GM21447 (cell line): Measurements from ENCODE around the gene PRRX2.

ENCODE experiments used
- ATAC-seq: cut with Tn5 transposase; IDR thresholded peaks from one replicate; pipeline ENCODE4 v1.9.1; 2021; ENCODE audit not compliant: unreplicated experiment

Gene PRRX2

DNA sequence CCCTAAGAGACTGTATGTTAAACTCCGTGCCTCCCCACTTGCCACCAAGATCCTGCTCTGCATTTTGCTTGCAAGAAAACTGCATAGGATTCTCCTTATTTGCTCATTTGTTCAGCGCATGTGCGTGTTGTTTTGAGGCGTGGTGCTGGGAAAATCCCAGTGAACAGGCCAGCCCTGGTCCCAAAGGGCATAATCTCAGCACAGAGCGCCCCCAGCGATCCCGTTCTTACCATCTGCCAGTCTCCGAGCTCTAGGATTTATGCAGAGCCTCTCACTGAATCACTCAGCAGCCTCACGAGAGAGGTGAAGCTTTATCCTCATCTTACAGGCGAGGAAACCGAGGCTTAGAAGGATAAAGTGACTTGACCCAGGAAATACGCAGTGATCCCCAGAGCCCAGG is 11.5 kb downstream of the PRRX2 start:
- no peak for ATAC-seq

DNA sequence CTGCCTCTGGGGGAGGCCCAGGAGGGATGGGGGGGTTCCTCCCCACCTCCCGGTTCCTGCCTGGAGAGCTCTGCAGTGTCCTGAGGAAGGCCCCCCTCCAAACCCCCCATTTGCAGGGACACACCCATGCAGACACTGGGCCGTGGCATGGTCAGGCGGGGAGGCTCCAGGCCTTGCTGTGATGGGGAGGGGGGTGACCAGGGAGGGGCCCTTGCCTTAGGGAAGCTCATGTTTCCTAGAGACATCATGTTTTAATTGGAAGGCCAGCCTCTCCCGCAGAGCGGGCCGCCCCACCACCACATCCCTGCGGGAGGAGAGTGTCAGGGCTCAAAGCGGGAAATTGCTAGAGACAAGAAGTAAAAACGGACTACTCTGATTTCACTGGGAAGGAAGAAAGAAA is 12.0 kb downstream of the PRRX2 start:
- ATAC-seq, result no peak

DNA sequence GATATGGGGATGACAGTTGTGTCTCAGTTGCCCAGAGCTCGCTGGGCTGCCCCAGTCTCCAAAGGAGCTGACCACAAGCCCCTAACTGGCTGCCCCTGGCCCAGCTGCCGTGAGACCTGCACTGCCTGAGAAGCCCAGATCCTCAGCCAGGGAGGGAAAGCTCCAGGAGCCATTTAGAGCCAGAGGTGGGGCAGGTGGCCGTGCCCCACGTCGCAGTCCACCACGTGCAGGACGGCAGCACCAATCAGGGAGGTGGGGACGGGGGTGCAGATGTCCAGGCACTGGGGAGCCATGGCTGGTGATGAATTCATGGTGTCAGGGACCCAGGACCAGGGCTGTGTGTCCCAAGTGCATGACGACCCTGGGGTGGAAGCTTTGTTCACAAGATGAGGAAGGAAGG is 13.4 kb downstream of the PRRX2 start:
- no peak for ATAC-seq

DNA sequence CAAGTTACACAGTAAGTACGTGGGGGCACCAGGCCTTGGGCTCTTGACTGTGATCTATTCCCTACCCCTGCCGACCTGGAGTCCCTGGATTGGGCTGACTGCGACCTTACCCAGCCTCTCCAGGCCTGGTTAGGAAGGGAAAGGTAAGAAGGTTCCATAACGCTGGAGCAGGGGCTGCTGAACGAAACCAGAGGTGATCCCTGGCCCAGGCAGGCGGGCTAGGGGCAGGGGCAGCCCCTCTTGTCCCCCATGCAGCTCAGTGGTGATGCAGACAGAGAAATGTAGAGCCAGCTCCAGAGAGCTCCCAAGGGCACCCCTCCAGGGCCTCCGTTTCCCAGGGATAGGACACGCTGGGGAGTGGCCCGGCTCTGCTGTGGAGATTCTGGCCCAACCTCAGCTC is 14.1 kb downstream of the PRRX2 start:
- ATAC-seq, result no peak

DNA sequence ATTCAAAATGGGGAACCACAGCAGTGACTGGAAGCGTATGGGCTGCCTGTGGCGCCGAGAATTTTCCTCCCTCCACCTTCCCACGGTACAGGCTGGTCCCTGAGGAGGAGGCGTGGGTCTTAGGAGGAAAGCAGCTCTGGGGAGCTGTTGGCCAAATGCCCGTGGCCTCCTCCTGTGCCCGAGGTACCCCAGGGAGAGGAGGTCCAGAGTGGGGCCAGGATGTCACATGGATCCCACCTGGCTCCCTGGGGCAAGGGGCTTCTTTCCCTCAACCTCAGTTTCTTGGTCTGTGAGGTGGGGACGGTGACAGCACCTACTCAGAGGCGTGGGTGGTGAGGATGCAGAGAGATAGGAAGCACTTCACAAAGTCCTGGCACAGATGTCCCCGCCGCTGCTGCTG is 16.5 kb downstream of the PRRX2 start:
- ATAC-seq, result no peak

DNA sequence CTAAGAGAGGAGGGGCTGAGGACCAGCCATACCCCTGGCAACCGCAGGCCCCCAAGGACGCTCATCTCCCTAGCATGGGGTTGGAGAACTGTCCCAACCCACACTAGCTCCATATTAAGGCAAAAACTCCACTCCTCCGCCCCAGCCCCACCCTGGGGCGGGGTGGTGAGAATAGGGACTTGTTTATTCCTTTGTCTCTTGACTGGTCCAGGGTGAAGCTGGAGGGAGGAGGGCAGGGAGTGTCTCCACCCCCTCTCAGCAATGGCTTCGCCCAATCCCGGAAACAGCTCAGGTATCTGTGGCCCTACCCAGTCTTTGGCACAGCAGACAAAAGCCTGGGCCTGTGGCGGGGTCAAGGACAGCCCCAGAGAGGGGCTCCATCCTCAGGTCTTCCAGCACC is 16.9 kb downstream of the PRRX2 start:
- no peak for ATAC-seq

DNA sequence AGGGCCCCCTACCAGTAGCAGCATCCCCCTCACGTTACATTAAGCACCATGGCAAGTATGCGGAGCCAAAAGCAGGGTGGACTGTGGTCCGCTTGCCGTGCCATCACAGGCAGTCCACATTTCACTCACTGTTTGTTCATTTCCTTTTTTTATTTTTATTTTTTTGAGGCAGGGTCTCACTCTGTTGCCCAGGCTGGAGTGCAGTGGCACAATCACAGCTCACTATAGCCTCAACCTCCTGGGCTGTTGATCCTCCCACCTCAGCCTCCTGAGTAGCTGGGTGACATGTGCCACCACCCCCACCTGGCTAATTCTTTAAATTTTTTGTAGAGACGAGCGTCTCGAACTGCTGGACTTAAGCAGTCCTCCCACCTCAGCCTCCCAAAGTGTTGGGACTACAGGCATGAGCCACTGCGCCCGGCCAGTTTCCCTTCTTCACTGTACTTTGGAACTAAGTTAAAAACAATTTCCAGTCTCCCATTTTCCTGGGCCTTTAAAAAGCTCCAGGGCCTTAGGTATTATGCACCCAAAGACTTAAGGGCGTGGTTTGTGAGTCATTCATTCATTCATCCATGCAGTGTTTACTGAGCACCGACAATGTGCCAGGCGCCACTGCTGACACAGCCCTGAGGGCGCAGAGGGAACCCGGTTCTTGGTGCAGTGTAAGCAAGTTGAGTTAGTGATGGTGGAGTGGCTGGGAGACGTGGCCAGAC is 19.9 kb downstream of the PRRX2 start:
- ATAC-seq, result no peak

DNA sequence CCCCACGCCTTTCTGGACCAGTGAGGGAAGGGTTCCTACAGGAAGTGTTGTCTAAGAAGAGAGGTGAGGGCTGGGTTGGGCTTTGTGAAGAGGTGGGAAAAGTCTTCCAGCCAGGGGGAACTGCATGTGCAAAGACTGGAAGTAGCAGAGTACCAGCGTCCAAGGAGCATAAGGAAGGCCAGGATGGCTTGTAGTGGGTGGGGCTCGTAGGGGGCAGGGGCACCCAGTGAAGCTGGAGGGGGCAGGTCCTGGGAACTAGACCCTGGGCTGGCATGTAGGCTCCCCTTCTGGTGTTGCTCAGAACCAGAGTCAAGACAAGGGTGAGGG is 20.4 kb downstream of the PRRX2 start:
- no peak for ATAC-seq

DNA sequence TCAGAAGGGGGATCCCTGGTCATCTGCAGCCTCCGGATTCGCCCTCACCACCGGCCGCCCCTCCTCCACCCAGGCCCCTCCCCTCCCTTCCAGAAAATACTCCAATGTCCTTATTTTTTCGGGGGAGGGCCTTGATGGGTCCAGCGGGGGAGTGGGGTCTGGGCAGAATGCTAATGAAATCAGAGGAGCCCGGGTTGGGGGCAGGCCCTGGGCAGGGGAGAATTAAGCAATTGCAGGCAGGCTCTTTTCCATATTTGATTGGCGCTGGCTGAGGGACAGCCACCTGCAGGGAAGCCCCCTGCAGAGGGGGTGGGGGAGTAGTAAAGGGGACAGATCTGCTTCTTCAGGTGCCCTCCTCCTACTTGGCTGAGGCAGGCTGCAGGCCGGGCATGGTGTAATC is 21.3 kb downstream of the PRRX2 start:
- no peak for ATAC-seq

DNA sequence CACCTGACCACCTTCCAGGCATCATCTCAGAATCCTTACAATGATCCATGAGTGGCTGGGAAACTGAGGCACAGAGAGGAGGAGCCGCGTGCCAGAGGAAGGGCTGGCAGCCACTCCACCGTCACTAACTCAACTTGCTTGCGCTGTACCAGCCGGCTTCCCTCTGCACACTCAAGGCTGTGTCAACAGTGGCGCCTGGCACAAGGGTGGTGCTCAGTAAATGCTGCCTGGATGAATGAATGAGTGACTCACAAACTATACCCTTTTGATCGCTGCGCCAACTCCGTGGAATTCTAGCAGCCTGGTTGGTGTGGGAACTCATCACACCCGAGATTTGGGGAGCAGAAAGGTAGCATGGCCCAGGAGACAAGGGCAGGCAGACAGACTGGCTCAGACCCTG is 21.9 kb downstream of the PRRX2 start:
- no peak for ATAC-seq

DNA sequence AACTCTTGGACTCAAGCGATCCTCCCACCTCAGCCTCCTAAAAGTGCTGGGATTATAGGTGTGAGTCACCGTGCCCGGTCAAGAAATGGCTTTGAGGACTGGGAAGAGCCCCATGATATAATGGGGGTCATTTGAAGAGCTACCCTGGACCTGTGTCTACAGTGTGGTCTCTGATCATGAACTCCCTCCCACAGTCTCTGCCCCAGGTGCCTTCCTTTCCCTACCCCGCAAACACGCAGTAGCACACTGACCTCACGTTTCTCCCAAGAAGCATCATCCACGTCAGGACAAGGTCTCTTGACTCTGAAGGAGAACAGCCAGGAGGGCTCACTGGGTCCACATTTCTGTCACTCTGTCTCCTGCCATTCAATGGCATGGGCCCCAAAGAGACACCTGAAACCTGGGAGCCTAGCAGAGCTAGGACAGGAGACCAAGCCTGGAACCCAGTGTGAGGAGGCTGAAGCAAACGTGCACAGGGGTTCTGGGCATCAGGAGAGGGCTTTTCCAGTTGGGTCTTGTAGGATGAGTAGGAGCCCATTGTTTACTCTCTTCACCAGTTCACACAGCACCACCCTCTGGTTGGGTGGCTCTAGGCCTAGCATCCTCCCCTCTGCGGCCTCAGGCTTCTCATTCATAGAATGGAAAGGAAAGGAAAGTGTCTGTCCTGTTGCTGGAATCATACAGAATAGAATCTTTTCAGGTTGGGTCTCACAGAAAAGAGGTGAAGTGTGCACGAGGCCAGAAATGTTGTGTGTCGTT is 23.0 kb downstream of the PRRX2 start:
- no peak for ATAC-seq

DNA sequence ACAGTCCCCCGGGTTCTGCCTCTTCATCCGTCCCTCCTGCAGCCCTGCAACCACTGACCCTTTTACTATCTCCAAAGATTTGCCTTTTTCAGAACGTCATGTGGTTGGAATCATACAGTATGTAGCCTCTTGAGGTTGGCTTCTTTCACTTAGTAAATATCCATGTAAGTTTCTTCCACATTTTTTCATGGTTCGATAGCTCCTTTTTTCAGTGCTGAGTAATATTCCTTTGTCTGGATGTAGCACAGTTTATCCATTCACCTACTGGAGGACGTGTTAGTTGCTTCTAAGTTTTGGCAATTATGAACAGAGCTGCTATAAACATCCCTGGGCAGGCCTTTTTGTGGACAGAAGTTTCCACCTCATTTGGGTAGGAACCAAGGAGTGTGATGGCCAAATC is 27.1 kb downstream of the PRRX2 start:
- ATAC-seq, result no peak

DNA sequence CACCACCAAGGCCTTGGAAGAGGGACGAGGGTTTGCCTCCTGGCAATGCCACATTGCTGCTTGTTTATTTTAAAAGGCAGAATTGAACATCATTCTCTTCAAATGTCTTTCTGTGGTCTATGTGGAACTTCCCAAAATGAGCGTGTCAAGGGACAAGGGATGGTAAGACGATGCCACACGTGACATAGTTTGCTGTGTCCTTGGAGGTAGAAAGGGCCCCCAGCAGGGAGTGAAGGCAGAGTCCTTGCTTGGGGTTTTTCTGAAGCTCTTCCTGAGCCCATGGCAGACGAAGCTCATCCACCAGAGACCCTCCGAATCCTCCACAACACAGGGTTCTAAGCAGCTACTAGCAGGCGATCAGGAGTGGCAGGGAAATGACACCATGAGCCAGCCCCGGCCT is 28.3 kb downstream of the PRRX2 start:
- no peak for ATAC-seq

DNA sequence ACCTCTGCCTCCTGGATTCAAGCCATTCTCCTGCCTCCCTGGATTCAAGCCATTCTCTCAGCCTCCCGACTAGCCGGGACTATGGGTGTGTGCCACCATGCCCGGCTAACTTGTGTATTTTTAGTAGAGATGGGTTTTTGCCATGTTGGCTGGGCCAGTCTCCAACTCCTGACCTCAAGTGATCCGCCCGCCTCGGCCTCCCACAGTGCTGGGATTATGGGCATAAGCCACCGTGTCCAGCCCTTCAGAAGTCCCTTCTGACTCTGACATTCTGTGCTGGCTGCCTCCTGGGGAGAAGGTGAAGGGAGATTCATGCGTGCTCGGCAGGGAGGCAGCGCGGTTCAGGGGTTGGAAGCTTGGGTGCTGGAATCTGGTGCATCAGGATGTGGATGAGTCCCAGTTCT is 28.8 kb downstream of the PRRX2 start:
- ATAC-seq, result no peak

DNA sequence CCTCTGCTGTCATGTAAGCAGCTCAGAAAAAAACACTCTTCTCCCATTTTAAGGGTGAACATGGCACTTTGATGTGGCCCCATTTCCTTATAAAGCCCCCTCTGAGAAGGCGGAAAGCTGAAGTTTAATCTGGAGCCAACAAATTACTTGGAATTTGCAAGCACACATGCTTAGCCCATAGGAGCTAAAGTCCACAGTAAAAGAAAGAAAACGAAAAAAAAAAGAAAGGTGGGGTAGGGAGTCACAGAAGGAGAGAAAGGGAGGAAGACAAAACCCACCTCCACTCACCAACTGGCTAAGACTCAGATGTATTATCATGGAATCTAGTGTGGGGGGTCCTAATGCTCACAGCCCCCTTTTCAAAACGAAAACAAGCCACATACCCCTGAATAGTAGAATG is 30.4 kb downstream of the PRRX2 start:
- no peak for ATAC-seq

DNA sequence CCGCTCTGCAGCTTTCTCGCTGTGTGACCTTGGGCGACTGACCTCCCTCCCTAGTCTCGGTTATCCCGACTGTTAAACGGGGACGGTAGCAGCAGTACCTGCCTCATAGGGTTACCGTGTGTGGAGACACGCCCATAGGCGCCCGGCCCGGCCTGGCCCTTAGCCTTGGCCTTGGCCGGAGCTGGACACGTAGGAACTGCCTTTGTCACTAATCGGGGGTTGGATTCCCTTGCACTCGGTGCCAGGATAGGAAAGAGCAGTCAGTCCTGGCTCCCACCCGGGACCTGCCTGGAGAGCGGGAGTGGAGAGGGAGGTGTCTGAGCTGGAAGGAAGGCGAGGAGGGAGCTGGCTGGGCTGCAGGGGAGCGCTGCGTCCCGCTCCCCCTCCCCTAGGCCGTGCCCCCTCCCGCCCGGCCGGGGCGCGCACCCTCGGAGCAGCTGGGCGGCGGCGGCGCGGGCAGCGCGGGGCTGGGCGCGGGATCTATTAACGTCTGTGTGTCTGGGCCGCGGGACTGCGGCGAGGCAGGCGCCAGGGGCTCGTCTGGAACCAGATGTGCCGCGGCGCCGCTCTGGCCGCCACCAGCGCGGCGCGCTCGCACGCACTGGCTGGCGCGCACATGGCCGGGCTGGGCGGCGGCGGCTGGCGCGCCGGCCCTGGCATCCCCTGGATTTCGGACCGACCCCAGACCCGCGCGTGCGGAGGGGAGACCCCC is 31.7 kb downstream of the PRRX2 start:
- no peak for ATAC-seq

DNA sequence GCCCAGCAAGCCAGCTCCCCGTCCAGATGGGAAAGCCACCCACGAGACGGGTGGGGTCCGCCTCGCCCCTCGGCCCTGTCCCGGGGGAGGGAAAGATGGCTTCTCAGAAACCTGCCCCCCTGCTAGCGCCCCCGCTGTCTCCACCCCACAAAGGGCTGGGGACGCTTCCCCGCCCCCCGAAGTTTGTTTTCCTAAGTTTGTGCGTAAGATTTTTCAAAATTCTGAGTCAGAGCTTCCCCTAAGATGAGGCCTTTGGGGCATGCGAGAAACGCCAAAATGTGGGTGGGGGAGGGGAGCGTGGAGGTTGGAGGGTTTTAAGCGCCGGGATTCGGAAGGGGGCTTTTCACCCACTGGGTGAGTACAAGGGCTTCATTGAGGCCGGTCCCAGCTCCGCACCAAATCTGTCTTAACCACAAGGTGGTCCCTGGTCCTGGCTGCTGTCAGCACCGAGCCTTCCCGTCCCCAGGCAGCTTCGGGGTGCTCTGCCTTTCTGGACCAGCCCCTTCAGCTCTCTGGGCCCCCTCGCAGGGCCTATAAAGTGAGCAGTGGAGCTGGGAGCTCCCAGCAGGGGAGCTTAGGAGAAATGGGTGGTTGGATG is 32.3 kb downstream of the PRRX2 start:
- no peak for ATAC-seq

DNA sequence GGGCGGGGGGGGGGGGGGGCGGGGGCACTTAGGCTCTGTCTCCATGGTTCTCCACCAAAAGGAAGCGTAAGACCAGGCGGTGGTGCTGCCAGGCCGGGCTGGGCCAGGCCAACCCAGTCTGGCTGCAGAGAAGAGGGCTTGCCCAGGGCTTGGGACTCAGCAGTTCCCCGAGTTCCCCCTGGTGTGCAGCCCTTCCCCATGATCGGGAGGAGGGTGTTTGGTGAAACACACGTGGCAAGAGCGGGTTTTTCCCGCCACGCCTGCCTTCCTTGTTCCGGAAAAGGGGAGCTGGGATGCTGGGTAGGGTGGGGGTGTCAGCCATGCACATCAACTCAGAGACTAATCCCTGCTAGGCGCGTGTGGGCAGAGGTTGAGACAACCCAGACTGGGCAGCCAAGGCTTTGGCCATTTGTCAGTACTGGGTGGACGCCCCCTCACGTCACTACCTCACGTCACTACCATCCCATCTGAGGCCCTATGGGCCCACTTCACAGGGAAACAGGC is 32.9 kb downstream of the PRRX2 start:
- ATAC-seq, result no peak

DNA sequence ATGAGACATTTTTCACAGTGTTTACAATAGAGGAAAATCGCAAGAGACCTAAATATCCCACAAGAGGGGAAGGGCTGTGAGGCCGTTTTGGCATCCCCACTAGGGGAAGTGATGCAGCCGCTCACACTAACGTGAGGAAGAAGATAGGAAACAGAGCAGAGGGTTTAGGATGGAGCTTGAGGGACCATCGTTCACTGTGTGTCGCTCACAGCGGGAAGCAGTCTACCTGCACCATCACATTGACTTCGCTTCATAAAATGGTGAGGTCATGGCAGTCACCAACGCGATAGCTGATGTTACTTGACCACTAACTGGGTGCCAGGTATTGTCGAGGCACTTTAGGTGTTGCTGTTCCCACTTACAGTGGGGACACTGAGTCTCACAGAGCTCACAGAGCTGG is 35.6 kb downstream of the PRRX2 start:
- no peak for ATAC-seq

DNA sequence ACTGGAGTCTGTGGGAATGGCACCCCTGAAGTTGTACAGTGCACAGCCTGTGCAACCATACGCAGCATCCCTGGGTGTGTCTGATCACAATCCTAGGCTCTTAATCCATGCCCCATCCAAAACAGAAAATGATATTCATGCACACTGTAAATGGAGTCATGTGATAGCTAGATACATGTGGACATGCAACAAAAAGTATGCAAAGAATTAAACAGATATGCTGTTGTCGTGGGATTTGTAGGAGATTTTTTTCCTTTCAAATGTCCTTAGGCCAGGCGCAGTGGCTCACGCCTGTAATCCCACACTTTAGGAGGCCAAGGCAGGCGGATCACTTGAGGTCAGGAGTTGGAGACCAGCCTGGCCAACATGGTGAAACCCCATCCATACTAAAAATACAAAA is 36.1 kb downstream of the PRRX2 start:
- ATAC-seq, result no peak

DNA sequence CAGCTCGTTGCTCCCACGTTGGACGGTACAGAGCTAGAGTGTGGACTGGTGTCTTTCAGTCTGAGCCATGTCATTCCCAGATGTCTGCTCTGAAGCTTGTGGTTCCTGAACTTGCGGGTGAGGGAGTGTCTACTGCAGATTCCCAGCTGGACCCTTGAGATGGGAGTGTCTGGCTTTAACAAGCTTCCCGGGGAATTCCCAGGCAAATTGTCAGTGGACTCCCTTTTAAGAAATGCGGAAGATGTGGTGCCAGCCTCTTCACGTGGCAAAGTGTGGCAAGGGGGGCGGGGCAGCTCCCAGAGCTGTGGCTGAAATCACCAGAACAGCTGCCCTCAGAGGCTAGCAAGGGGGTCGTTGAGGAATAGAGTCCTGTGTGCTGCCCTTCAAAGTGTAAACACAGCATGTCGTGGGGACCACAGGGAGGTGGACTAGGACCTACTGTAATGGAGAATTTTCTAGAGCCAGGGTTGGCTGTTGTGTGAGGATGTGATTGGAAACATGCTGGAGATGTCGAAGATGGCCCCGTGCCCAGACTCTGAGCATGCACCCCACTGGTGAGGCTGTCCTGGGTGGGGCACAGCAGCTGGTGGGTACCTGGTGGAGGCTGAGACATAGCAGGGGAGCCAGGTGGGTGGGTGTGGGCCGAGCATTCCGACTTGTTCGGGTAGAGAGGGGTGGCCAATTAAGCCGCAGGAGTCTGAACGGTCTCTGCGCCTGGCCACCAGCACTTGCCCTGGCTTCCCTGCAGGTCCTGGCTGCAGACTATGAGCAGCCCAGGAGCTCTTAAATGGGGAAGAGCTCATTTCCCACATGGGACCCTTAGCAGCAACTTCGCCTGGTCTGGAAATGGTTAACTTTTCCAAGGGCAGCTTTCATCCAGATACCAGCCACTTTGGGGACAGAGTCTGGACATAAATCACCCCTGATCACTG is 37.4 kb downstream of the PRRX2 start:
- no peak for ATAC-seq
